Progenitor cell of endocrine pancreas (in vitro differentiated cells): ENCODE results near the gene APH1B. TPM values are rescaled to one million over a fixed set of nuclear protein-coding genes. Genes with fewer than 3 reads are reported as not detected.

Source experiments
- DNase-seq: peaks from one replicate; pipeline ENCODE4 v3.0.0; 2021; ENCODE audit warnings: low spot score; ENCODE audit not compliant: unreplicated experiment
- H3K27ac Mint-ChIP-seq: 2 replicates; pipeline ENCODE4 v1.8.0; 2021; ENCODE audit warnings: mild to moderate bottlenecking, moderate library complexity, mixed read lengths
- H3K27me3 Mint-ChIP-seq: 2 replicates; pipeline ENCODE4 v1.8.0; 2021; ENCODE audit warnings: mixed read lengths
- H3K36me3 Mint-ChIP-seq: 2 replicates; pipeline ENCODE4 v1.8.0; 2022; ENCODE audit warnings: mixed read lengths; ENCODE audit not compliant: insufficient read depth
- H3K4me1 Mint-ChIP-seq: 2 replicates; pipeline ENCODE4 v1.8.0; 2021; ENCODE audit warnings: low read depth, mixed read lengths
- H3K4me3 Mint-ChIP-seq: 2 replicates; pipeline ENCODE4 v1.8.0; 2021; ENCODE audit warnings: low read depth, mild to moderate bottlenecking, moderate library complexity, mixed read lengths
- H3K9me3 Mint-ChIP-seq: 2 replicates; pipeline ENCODE4 v1.8.0; 2021; ENCODE audit warnings: low read depth, mixed read lengths
- total RNA-seq: library from RNA; stranded (reverse); gene quantifications from 2 replicates; pipeline ENCODE4 v1.2.1, GENCODE V29; 2021
- TF ChIP-seq, protein P1 (sequence below): fragments of 200-600 bp; sonication (generic); IDR thresholded peaks from one replicate; pipeline ENCODE4 v1.5.0; 2021; ENCODE audit warnings: antibody characterized with exemption, mild to moderate bottlenecking; ENCODE audit not compliant: unreplicated experiment

Gene APH1B
- total RNA-seq, 1 donor from 2014 or later = 17.6 TPM

DNA sequence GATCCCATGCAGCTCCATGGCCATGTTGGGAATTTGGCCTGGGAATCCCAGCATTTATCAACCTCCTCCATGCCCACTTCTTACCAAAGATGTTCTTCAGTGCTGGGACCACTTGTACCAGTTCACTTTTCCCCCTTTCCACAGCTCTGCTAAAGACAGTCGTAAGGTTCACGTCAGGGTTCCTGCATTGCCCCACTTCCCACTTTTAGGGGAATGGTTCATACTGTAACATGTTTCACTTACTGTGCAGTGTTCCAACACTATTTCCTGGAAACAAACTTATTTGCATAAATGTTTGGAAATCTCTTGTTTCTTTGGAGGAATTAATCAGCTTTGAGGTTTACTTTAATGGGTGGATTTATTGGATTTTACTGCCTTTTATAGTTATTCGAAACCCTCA is 17.0 kb downstream of the APH1B start:
- H3K36me3 Mint-ChIP-seq = peaks cover 15% of the 10 kb centered on the region
- H3K4me1 Mint-ChIP-seq = no peaks in the 10 kb centered on the region
- H3K4me3 Mint-ChIP-seq = no peak overlapping the region
- H3K9me3 Mint-ChIP-seq = no peaks in the 10 kb centered on the region
- no peak overlapping the region for H3K27ac Mint-ChIP-seq
- DNase-seq = no peak
- TF ChIP-seq, protein P1, sequence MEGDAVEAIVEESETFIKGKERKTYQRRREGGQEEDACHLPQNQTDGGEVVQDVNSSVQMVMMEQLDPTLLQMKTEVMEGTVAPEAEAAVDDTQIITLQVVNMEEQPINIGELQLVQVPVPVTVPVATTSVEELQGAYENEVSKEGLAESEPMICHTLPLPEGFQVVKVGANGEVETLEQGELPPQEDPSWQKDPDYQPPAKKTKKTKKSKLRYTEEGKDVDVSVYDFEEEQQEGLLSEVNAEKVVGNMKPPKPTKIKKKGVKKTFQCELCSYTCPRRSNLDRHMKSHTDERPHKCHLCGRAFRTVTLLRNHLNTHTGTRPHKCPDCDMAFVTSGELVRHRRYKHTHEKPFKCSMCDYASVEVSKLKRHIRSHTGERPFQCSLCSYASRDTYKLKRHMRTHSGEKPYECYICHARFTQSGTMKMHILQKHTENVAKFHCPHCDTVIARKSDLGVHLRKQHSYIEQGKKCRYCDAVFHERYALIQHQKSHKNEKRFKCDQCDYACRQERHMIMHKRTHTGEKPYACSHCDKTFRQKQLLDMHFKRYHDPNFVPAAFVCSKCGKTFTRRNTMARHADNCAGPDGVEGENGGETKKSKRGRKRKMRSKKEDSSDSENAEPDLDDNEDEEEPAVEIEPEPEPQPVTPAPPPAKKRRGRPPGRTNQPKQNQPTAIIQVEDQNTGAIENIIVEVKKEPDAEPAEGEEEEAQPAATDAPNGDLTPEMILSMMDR = no peak
- H3K27me3 Mint-ChIP-seq = no peaks in the 10 kb centered on the region

DNA sequence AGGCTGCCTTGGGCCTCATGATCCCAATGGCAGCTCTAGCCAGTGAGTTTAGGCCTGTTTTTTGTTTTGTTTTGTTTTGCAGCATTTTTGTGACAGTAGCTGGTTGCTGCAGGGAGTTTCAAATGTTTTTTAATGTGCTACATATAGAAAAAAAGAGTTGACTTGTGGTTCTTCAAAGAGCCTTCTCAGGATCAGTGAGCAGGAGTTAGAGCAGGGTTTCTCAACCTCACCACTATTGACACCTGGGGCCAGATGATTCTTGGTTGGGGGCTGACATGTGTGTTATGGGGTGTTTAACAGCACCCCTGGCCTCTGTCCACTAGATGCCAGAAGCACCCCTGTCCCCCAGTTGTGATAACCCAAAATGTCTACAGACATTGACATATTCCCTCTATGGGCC is 17.9 kb downstream of the APH1B start:
- Mint-ChIP-seq H3K9me3 (no peaks in the 10 kb centered on the region), H3K4me1 (no peaks in the 10 kb centered on the region), H3K27ac (no peak overlapping the region), H3K36me3 (peaks cover 15% of the 10 kb centered on the region), H3K27me3 (no peaks in the 10 kb centered on the region), H3K4me3 (no peak overlapping the region)
- TF ChIP-seq, protein P1 = no peak
- no peak for DNase-seq

DNA sequence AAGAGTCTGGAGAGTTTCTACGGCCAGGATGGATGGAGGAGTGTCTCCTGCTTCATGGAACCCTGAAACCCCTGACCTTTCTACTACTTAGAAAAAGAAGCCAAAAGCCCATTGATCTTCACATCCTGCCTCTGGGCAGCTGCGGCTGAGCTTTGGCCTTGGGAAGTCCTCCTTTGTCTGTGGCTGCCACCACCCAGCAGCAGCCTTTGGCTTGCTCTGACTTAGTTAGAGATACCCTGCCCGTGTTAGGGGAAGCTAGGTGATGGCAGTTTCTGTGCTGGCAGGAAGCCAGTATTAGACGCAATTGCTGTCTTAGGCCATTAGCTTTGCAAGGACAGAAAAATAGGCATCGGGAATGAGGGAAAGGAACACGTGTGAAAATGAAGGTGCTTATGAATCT is 18.8 kb downstream of the APH1B start:
- Mint-ChIP-seq H3K4me1 (peaks cover 4% of the 10 kb centered on the region), H3K36me3 (peaks cover 14% of the 10 kb centered on the region), H3K27me3 (no peaks in the 10 kb centered on the region), H3K4me3 (no peak overlapping the region), H3K9me3 (no peaks in the 10 kb centered on the region), H3K27ac (no peak overlapping the region)
- DNase-seq = no peak
- TF ChIP-seq, protein P1 = no peak

DNA sequence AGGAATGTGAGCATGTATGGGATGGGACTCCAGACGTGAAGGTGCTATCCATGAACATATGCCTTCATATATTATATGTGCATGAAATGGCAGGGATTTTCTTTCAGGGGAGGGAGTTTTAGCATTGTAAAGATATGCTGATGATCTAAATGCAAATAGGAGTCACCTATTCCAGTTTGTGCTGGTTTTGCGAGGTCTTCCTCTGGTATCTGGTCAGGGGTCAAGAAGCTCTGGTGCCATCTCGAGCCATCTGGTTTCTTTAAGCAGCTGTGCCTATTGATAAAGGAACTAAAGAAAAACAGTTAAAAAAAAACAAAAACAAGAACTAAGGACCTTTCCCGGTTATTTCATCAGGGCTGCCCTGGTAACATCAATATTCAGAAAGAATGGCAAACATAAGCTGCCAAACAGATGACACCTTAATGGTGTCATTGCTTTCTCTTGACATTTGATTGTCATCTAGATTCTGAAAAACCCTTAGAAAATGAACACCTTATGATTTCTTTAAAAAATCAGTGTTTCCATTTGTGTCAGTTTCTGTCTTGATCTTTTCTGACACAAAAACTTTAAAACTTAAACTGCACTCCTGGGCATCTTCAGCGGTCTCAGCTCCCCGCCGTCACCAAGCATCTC is 22.7 kb downstream of the APH1B start:
- peaks cover 5% of the 10 kb centered on the region for H3K4me1 Mint-ChIP-seq
- TF ChIP-seq, protein P1 = no peak
- no peak for DNase-seq
- H3K4me3 Mint-ChIP-seq = no peak overlapping the region
- no peaks in the 10 kb centered on the region for H3K27me3 Mint-ChIP-seq
- no peaks in the 10 kb centered on the region for H3K9me3 Mint-ChIP-seq
- no peak overlapping the region for H3K27ac Mint-ChIP-seq
- peaks cover 14% of the 10 kb centered on the region for H3K36me3 Mint-ChIP-seq

DNA sequence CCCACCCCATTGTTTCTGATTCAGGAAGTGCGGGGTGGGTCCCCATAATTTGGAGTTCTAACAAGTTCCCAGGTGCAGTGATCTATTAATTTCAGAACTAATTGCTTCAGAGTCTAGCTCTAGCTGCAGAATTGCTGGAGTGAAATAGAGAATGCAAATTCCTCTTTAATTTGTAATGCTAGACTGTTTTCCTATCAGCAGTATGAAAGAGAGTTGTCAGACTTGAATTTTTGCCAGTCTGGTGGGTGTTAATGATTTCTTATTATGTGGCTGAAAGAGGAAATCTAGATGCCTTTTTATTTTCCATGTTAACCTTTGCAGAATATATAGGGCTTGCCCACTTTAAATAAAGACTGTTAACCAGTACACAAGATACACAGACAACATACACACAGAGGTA is 23.7 kb downstream of the APH1B start:
- Mint-ChIP-seq H3K9me3 (no peaks in the 10 kb centered on the region), H3K4me3 (no peak overlapping the region), H3K27me3 (no peaks in the 10 kb centered on the region), H3K36me3 (peaks cover 14% of the 10 kb centered on the region), H3K4me1 (peaks cover 5% of the 10 kb centered on the region), H3K27ac (no peak overlapping the region)
- TF ChIP-seq, protein P1 = no peak
- no peak for DNase-seq
